Measurements from ENCODE around the gene AZI2. TPM values are rescaled to one million over a fixed set of nuclear protein-coding genes. Genes with fewer than 3 reads are reported as not detected.

Gene AZI2
- polyA plus RNA-seq, 1 of the 3 experiments (the other 2 are of a cell fraction), result 27.3 TPM

DNA sequence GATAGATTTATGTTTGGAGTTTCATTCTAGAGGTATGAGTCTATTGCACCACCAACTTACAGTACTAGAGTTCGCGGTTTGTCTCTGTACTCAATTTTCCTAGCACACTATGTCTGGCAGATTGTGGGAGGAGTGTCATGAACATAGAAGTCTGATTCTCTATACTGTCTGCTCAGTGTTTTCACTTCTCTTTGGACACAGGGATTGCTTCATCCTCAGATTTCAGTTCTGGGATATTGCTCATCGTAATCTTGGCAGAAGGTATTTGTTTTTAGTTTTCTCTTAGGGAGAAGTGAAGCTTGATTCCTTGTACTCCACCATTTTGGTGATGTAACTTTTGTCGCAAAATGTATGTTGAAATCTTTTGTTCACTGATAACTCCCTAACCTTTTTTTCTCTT is 27.8 kb upstream of the AZI2 start (continued):
- no peak for TF ChIP-seq EZH2phosphoT487 (IDR thresholded peaks at IDR 0.05; ENCODE audit: borderline replicate concordance, low read depth)
- TF ChIP-seq NRF1 (IDR thresholded peaks at IDR 0.05; ENCODE audit: low read depth, low read length), result no peak
- TF ChIP-seq TCF12 (IDR thresholded peaks at IDR 0.05), result no peak
- no peak for TF ChIP-seq TAF1 (IDR thresholded peaks at IDR 0.05; ENCODE audit: borderline replicate concordance, low read depth, low read length)
- TF ChIP-seq JUND (IDR thresholded peaks at IDR 0.05), result no peak
- TF ChIP-seq, protein P1, sequence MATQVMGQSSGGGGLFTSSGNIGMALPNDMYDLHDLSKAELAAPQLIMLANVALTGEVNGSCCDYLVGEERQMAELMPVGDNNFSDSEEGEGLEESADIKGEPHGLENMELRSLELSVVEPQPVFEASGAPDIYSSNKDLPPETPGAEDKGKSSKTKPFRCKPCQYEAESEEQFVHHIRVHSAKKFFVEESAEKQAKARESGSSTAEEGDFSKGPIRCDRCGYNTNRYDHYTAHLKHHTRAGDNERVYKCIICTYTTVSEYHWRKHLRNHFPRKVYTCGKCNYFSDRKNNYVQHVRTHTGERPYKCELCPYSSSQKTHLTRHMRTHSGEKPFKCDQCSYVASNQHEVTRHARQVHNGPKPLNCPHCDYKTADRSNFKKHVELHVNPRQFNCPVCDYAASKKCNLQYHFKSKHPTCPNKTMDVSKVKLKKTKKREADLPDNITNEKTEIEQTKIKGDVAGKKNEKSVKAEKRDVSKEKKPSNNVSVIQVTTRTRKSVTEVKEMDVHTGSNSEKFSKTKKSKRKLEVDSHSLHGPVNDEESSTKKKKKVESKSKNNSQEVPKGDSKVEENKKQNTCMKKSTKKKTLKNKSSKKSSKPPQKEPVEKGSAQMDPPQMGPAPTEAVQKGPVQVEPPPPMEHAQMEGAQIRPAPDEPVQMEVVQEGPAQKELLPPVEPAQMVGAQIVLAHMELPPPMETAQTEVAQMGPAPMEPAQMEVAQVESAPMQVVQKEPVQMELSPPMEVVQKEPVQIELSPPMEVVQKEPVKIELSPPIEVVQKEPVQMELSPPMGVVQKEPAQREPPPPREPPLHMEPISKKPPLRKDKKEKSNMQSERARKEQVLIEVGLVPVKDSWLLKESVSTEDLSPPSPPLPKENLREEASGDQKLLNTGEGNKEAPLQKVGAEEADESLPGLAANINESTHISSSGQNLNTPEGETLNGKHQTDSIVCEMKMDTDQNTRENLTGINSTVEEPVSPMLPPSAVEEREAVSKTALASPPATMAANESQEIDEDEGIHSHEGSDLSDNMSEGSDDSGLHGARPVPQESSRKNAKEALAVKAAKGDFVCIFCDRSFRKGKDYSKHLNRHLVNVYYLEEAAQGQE (IDR thresholded peaks at IDR 0.05; ENCODE audit: low read depth, low read length), result no peak
- TF ChIP-seq FOSL2 (IDR thresholded peaks at IDR 0.05; ENCODE audit: borderline replicate concordance, low read depth), result no peak
- TF ChIP-seq, protein P2, sequence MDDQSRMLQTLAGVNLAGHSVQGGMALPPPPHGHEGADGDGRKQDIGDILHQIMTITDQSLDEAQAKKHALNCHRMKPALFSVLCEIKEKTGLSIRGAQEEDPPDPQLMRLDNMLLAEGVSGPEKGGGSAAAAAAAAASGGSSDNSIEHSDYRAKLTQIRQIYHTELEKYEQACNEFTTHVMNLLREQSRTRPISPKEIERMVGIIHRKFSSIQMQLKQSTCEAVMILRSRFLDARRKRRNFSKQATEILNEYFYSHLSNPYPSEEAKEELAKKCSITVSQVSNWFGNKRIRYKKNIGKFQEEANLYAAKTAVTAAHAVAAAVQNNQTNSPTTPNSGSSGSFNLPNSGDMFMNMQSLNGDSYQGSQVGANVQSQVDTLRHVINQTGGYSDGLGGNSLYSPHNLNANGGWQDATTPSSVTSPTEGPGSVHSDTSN (IDR thresholded peaks at IDR 0.05), result no peak
- no peak for TF ChIP-seq MXI1 (IDR thresholded peaks at IDR 0.05; ENCODE audit: low read depth, low read length)

DNA sequence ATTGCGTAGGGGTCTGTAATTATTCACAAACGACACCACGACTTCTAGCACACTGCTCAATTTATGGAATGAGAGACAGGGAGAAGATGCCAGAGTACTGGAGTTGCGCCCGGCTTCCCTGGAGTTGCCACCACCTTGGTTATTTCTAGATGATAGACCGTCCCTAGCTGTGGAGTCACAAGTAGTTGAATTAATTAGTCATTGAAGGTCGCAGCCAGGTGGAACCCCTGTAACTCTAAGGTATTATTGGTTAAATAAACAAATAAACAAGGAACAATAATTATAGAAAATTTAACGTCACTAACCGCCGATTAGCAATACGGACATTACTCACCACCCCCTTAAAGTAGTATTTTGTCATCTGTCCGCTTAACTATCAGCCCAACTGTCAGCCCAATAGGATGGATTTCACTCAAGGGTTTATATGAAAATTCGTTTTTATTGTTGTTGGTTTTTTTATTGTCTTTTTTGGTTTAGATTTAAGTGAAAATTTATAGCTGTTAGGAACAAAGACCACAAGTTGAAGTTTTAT is 911 bp upstream of the AZI2 start:
- no peaks in the 10 kb centered on the region; the same call in 1 of the 2 replicates for H4K20me1 ChIP-seq (ENCODE audit: insufficient read depth)
- H3K4me1 ChIP-seq (ENCODE audit: control insufficient read depth in 1 of 2, insufficient read depth in 2 of 2, low read depth in 1 of 2, low read length in 1 of 2), result peaks cover 6 to 26% of the 10 kb centered on the region in 2 experiments; a peak in 2 of 4 replicates
- TF ChIP-seq FOXJ3 (CRISPR knock-in tag; IDR thresholded peaks at IDR 0.05), result 0 out of 2 replicates have a peak, but pooled peaks have one; percentile 2
- no peak for TF ChIP-seq FOSL2 (IDR thresholded peaks at IDR 0.05; ENCODE audit: borderline replicate concordance, low read depth)
- H3K9me2 ChIP-seq, result no peaks in the 10 kb centered on the region
- POLR2A ChIA-PET, result interaction anchor here (0.9 kb wide), 1 partner anchor 795 kb away, joined by 3 read pairs; no protein-coding TSS in a partner anchor
- H3K36me3 ChIP-seq (replicated peaks in 1 of 2; ENCODE audit: control insufficient read depth in 1 of 2, insufficient read depth in 2 of 2, low read length in 1 of 2), result peaks cover 2 to 4% of the 10 kb centered on the region in 2 experiments
- WGBS (ENCODE audit: low lambda C conversion rate), result 4% methylated on average over 11 of the region's 13 CpGs
- peaks cover 4% of the 10 kb centered on the region for H3F3A ChIP-seq (replicated peaks; ENCODE audit: insufficient read depth)
- H3K27ac ChIP-seq (ENCODE audit: low read depth in 2 of 2, low read length in 1 of 2), result peak overlapping the region; percentile 97 to 99
- DNase-seq, result peak; percentile 8
- peak overlapping the region; percentile 76 for H3K4me2 ChIP-seq
- H3K79me2 ChIP-seq (ENCODE audit: insufficient read depth), result peaks cover 58% of the 10 kb centered on the region
- CTCF ChIA-PET, result interaction anchor here (0.9 to 2.9 kb wide), 5 partner anchors 14 to 1849 kb away, joined by 3 to 11 read pairs (median 3); no protein-coding TSS in a partner anchor
- H3K9me3 ChIP-seq, result no peaks in the 10 kb centered on the region
- peak overlapping the region; percentile 88 to 93 for H3K4me3 ChIP-seq (ENCODE audit: low read depth in 2 of 2, low read length in 1 of 2)
- H3K9ac ChIP-seq, result peak overlapping the region; percentile 97
- no peaks in the 10 kb centered on the region for H3K27me3 ChIP-seq (ENCODE audit: insufficient read depth)
- H2AFZ ChIP-seq (ENCODE audit: low read depth), result peak overlapping the region; percentile 74

Data from SK-N-SH (cell line).